ENCODE data around the gene STK10. TPM values are rescaled to one million over a fixed set of nuclear protein-coding genes. Genes with fewer than 3 reads are reported as not detected.

STK10 gene
- total RNA-seq, 3 donors from 2014 or later, result 17.1 to 32.5 (median 23.3) TPM

DNA sequence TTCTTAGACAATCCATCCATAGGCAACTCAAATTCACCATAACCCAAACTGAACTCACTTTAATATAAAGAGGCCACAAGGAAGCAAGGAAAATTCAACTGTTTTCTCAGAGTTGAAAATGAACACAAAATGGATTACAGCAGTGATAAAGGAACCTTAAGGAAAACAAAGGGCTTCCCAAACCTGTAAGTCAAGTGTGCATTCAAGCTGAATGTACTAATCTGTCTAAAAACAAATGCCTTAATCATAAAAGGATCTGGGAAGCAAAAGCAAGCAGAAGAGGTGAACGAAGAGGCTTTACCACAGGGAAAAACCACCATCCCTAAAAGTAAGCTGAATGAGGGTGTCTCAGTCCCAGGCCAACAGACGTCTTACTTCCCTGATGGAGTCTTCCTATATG, 195.2 kb downstream of the STK10 start:
- no peaks in the 10 kb centered on the region for H3K27me3 ChIP-seq
- no peak for DNase-seq (ENCODE audit: low spot score in 2 of 2)
- peaks cover 0 to 6% of the 10 kb centered on the region in 2 donors for H3K4me1 ChIP-seq
- TF ChIP-seq POLR2AphosphoS5 (IDR thresholded peaks at IDR 0.05), result no peak
- TF ChIP-seq, protein P1, sequence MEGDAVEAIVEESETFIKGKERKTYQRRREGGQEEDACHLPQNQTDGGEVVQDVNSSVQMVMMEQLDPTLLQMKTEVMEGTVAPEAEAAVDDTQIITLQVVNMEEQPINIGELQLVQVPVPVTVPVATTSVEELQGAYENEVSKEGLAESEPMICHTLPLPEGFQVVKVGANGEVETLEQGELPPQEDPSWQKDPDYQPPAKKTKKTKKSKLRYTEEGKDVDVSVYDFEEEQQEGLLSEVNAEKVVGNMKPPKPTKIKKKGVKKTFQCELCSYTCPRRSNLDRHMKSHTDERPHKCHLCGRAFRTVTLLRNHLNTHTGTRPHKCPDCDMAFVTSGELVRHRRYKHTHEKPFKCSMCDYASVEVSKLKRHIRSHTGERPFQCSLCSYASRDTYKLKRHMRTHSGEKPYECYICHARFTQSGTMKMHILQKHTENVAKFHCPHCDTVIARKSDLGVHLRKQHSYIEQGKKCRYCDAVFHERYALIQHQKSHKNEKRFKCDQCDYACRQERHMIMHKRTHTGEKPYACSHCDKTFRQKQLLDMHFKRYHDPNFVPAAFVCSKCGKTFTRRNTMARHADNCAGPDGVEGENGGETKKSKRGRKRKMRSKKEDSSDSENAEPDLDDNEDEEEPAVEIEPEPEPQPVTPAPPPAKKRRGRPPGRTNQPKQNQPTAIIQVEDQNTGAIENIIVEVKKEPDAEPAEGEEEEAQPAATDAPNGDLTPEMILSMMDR (IDR thresholded peaks at IDR 0.05), result no peak
- no peak for TF ChIP-seq POLR2A (IDR thresholded peaks at IDR 0.05)
- H3K9me3 ChIP-seq, result no peaks in the 10 kb centered on the region
- no peaks in the 10 kb centered on the region for H3K36me3 ChIP-seq
- H3K4me3 ChIP-seq, result no peak overlapping the region
- intact Hi-C loops (cut with DNase I; ENCODE audit: low total_unique reads), result no loop called here
- peak overlapping the region in 1 of 2 donors; percentile 5 for H3K27ac ChIP-seq

DNA sequence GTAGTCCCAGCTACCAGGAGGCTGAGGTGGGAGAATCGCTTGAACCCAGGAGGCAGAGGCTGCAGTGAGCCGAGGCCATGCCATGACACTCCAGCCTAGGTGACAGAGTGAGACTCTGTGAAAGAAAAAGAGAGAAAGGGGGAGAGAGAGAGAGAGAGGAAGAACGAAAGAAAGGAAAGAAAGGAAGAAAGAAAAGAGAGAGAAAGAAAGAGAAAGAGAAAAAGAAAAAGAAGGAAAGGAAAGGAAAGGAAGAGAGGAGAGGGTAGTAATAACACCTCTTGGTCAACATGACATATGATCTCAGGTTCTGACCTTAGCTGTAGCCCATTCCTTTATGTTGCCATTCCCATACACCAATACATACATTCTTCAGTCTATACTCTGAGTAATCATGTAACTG, 195.7 kb downstream of the STK10 start:
- Histone ChIP-seq H3K36me3 (no peaks in the 10 kb centered on the region), H3K4me3 (no peak overlapping the region), H3K4me1 (peaks cover 0 to 6% of the 10 kb centered on the region in 2 donors), H3K9me3 (no peaks in the 10 kb centered on the region), H3K27ac (peak overlapping the region in 1 of 2 donors; percentile 5), H3K27me3 (no peaks in the 10 kb centered on the region)
- TF ChIP-seq POLR2A (IDR thresholded peaks at IDR 0.05) (no peak), POLR2AphosphoS5 (IDR thresholded peaks at IDR 0.05) (no peak)
- TF ChIP-seq, protein P1 (IDR thresholded peaks at IDR 0.05), result no peak
- intact Hi-C loops (cut with DNase I; ENCODE audit: low total_unique reads), result no loop called here
- DNase-seq (ENCODE audit: low spot score in 2 of 2), result no peak

Other genes starting within 250 kb of the STK10 start
- 10 to 100 TPM; 60.3 to 81.5 (median 64.0) TPM for gene FBXW11, start 181.6 kb downstream of the STK10 start, total RNA-seq
- not detected for gene EFCAB9, start 5.9 kb upstream of the STK10 start, total RNA-seq
- 10 to 100 TPM; 21.8 to 32.3 (median 27.9) TPM for gene UBTD2, start 95.5 kb upstream of the STK10 start, total RNA-seq

Measured in breast epithelium (tissue), 4 donors.